Esophagus muscularis mucosa (tissue), 4 donors: Measurements from ENCODE around the gene TAP2. TPM values are rescaled to one million over a fixed set of nuclear protein-coding genes. Genes with fewer than 3 reads are reported as not detected.

Experiments used
- DNase-seq: peaks from one replicate; pipeline ENCODE4 v3.0.0-alpha.2; 2017; ENCODE audit errors: extremely low spot score
- H3K27ac ChIP-seq, 4 donors: fragments of 200-600 bp; sonication (generic); replicated peaks in 1 of 4; 1 replicate in 3 of 4; 2 replicates in 1 of 4; pipeline ENCODE4 v1.5.1; 2016 to 2019; ENCODE audit warnings: mild to moderate bottlenecking in 1 of 4
- H3K27me3 ChIP-seq, 4 donors: fragments of 200-600 bp; sonication (generic); one replicate each; pipeline versions ENCODE4 v1.5.1 to v1.6.0; 2016 to 2019
- H3K36me3 ChIP-seq, 4 donors: fragments of 200-600 bp; sonication (generic); one replicate each; pipeline ENCODE4 v1.5.1; 2016 to 2019
- H3K4me1 ChIP-seq, 4 donors: fragments of 200-600 bp; sonication (generic); one replicate each; pipeline ENCODE4 v1.5.1; 2016 to 2019
- H3K4me3 ChIP-seq, 4 donors: fragments of 200-600 bp; sonication (generic); 1 replicate in 2 of 4; 2 replicates in 2 of 4; pipeline ENCODE4 v1.5.1; 2016 to 2019; ENCODE audit warnings: mild to moderate bottlenecking in 4 of 4, moderate library complexity in 1 of 4
- H3K9me3 ChIP-seq, 4 donors: fragments of 200-600 bp; sonication (generic); 1 replicate in 3 of 4; 2 replicates in 1 of 4; pipeline ENCODE4 v1.5.1; 2016 to 2019
- EP300 ChIP-seq: sonication (generic); formaldehyde crosslinking; IDR thresholded peaks from one replicate; pipeline ENCODE4 v1.6.1; 2017; ENCODE audit warnings: antibody characterized with exemption
- POLR2A ChIP-seq: fragments of 450-650 bp; IDR thresholded peaks from one replicate; pipeline ENCODE4 v1.6.1; 2017; ENCODE audit warnings: antibody characterized with exemption, moderate library complexity, mild to moderate bottlenecking, low read depth
- POLR2AphosphoS5 ChIP-seq, 2 donors: sonication (generic); formaldehyde crosslinking; IDR thresholded peaks; one replicate each; pipeline ENCODE4 v1.6.1; 2017; ENCODE audit warnings: antibody characterized with exemption in 2 of 2
- WGBS: methylation state at CpG from one replicate; pipeline ENCODE4 v1.1.5; 2018; 5-methylcytosine and 5-hydroxymethylcytosine counted together
- intact Hi-C: fragments of 100-400 bp; cut with DNase I; formaldehyde crosslinking; loops from one replicate; pipeline ENCODE4 v1.15.1; 2023
- total RNA-seq, 4 donors: library from RNA; depleted of rRNA; stranded (reverse); fragments of >200 nt; gene quantifications; one replicate each; pipeline versions ENCODE4 v1.1.0 to v1.2.1, GENCODE V29; 2016
- TF ChIP-seq, protein P1 (sequence below), 3 experiments: fragments of 200-600 bp in 2 of 3; fragments of 450-650 bp in 1 of 3; sonication (generic) in 2 of 3; IDR thresholded peaks; one replicate each; pipeline ENCODE4 v1.5.1; 2017 to 2019; ENCODE audit warnings: antibody characterized with exemption in 3 of 3, mild to moderate bottlenecking in 2 of 3, moderate library complexity in 1 of 3

TAP2 gene
- total RNA-seq, 4 donors from 2014 or later, result 8.6 to 16.3 (median 13.4) TPM

GRCh38 chr6:32839356-32839755 lies 817 bp upstream of the TAP2 start:
- H3K4me3 ChIP-seq, result no peak overlapping the region
- H3K4me1 ChIP-seq, result peaks cover 23 to 47% (median 29%) of the 10 kb centered on the region in 4 donors
- H3K27me3 ChIP-seq, result no peaks in the 10 kb centered on the region
- intact Hi-C loops, result loop anchor here (5.0 kb wide), 1 partner anchor 138 kb away; no protein-coding TSS in a partner anchor
- no peaks in the 10 kb centered on the region for H3K9me3 ChIP-seq
- WGBS, result 78% methylated on average over 15 of the region's 15 CpGs
- TF ChIP-seq EP300 (no peak), POLR2A (no peak), POLR2AphosphoS5 (IDR thresholded peaks at IDR 0.05) (no peak)
- TF ChIP-seq, protein P1, sequence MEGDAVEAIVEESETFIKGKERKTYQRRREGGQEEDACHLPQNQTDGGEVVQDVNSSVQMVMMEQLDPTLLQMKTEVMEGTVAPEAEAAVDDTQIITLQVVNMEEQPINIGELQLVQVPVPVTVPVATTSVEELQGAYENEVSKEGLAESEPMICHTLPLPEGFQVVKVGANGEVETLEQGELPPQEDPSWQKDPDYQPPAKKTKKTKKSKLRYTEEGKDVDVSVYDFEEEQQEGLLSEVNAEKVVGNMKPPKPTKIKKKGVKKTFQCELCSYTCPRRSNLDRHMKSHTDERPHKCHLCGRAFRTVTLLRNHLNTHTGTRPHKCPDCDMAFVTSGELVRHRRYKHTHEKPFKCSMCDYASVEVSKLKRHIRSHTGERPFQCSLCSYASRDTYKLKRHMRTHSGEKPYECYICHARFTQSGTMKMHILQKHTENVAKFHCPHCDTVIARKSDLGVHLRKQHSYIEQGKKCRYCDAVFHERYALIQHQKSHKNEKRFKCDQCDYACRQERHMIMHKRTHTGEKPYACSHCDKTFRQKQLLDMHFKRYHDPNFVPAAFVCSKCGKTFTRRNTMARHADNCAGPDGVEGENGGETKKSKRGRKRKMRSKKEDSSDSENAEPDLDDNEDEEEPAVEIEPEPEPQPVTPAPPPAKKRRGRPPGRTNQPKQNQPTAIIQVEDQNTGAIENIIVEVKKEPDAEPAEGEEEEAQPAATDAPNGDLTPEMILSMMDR (IDR thresholded peaks at IDR 0.05), result no peak
- H3K36me3 ChIP-seq, result peaks cover 9 to 47% (median 30%) of the 10 kb centered on the region in 4 donors
- peak; percentile 81 for DNase-seq
- peak overlapping the region; percentile 86 to 96 (median 92) for H3K27ac ChIP-seq

DNA sequence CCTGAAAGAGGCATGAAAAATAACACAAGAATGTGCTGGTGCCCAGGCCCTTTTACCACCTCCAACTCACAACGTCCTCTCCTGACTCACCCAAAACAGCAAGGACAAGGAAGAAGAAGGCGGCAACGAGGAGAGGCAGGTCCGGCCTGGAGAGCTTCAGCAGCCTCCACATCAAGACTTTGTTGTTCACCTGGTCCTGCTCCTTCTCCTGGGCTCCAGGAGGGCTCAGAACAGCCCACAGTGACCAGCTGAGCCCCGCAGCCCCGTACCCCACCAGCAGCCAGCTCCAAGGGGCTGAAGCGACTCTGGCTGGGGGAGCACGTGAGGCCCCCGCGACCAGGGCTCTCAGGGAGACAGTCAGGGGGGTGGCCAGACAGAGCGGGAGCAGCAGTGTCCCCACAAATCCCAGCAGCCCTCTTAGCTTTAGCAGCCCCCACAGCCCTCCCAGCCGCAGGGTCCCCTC lies 857 bp downstream of the TAP2 start:
- H3K27me3 ChIP-seq, result no peaks in the 10 kb centered on the region
- peak overlapping the region; percentile 63 to 94 (median 82) for H3K4me3 ChIP-seq
- H3K4me1 ChIP-seq, result peaks cover 13 to 39% (median 19%) of the 10 kb centered on the region in 4 donors
- peak overlapping the region; percentile 86 to 96 (median 92) for H3K27ac ChIP-seq
- WGBS, result 34% methylated on average over 9 of the region's 12 CpGs
- H3K36me3 ChIP-seq, result peaks cover 9 to 60% (median 31%) of the 10 kb centered on the region in 4 donors
- no peaks in the 10 kb centered on the region for H3K9me3 ChIP-seq
- intact Hi-C loops, result loop anchor here (1.0 to 5.0 kb wide), 2 partner anchors 30 to 140 kb away; no protein-coding TSS in a partner anchor
- no peak for TF ChIP-seq POLR2A
- TF ChIP-seq, protein P1 (IDR thresholded peaks at IDR 0.05), result no peak
- no peak for TF ChIP-seq EP300
- no peak for TF ChIP-seq POLR2AphosphoS5 (IDR thresholded peaks at IDR 0.05)
- peak; percentile 79 for DNase-seq

DNA sequence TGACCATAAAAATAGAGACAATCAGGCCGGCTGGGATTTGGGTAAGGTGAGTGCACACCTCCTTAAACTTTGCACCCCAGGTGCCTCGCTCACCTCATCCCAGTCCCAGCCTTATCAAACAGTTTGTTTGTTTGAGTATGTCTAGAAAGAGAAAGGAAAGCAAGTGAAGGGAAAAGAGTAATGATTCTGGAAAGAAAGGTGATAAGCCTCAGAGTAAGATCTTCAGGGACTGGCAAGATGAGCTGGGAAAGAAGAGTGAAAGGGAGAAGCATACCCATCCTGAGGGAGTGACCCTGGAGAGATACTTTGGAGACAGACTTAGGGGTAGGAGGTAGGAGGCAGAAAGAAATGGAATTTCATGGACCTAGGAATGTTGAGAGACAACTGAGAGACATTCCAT lies 1.7 kb downstream of the TAP2 start:
- H3K27ac ChIP-seq, result no peak overlapping the region
- peak; percentile 8 for DNase-seq
- intact Hi-C loops, result loop anchor here (5.0 kb wide), 1 partner anchor 140 kb away; no protein-coding TSS in a partner anchor
- no peaks in the 10 kb centered on the region for H3K27me3 ChIP-seq
- TF ChIP-seq, protein P1 (IDR thresholded peaks at IDR 0.05), result no peak
- no peak for TF ChIP-seq EP300
- no peak for TF ChIP-seq POLR2AphosphoS5 (IDR thresholded peaks at IDR 0.05)
- no peak for TF ChIP-seq POLR2A
- H3K36me3 ChIP-seq, result peaks cover 9 to 60% (median 37%) of the 10 kb centered on the region in 4 donors
- 94% methylated on average over 2 of the region's 2 CpGs for WGBS
- peaks cover 7 to 31% (median 13%) of the 10 kb centered on the region in 4 donors for H3K4me1 ChIP-seq
- no peak overlapping the region for H3K4me3 ChIP-seq
- no peaks in the 10 kb centered on the region for H3K9me3 ChIP-seq

- 94% methylated on average over 15 of the region's 16 CpGs for WGBS
- Histone ChIP-seq H3K27ac (no peak overlapping the region), H3K4me3 (no peak overlapping the region), H3K36me3 (peaks cover 11 to 60% (median 39%) of the 10 kb centered on the region in 4 donors), H3K9me3 (no peaks in the 10 kb centered on the region), H3K27me3 (no peaks in the 10 kb centered on the region), H3K4me1 (peaks cover 7 to 25% (median 13%) of the 10 kb centered on the region in 4 donors)
- TF ChIP-seq, protein P1 (IDR thresholded peaks at IDR 0.05), result no peak
- TF ChIP-seq EP300 (no peak), POLR2AphosphoS5 (IDR thresholded peaks at IDR 0.05) (no peak), POLR2A (no peak)
- intact Hi-C loops, result loop anchor here (5.0 kb wide), 1 partner anchor 142 kb away; no protein-coding TSS in a partner anchor
- DNase-seq, result peak; percentile 70
Measured at GRCh38 chr6:32835167-32835893, 3.2 kb downstream of the TAP2 start.
